ENCODE results near the gene WDPCP.
A peak's percentile ranks its signal among the peaks of the same experiment; 100 is the strongest.
"Not testable (repeated sequence)": the region's sequence is repeated elsewhere in the genome, so short reads cannot be mapped to it uniquely, and the experiment has no call there.

The WDPCP gene

DNA sequence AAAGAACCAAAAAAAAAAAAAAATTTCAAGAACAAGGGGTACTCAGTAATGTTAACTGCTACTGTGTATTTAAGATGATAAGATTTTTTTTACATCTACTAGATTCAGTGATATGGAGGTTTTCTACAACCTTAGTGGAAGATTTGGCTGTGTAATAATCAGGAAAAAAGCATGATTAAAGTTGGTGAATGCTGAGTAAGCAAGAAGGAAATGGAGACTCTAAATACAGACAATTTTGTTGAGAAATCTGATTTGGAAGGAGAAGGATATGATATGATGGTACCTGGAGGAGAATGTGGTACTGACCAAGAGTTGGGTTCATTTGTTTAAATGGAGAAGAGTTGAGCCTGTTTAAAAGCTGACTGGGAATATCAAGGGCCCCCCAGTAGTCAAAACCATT is 125.1 kb downstream of the WDPCP start:
- no peak for DNase-seq (ENCODE audit: low spot score)

DNA sequence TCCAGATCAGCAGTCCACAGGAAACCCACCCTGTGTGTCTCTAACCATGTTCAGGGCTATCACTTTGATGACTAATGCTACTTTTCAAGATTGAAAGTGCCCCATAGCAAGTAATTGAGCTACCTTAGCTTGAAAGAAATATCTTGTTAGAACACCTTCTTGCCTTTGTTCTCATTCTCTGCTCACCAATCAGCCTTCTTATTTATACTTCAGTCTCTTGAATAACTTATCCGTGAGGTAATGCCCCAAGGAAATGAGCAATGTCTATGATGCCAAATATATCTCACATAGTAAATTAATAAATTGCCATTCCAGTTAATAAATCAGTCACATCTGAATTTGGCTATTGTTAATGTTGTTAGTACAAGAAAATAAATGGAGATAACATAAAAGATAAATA is 141.6 kb downstream of the WDPCP start:
- DNase-seq (ENCODE audit: low spot score), result no peak

DNA sequence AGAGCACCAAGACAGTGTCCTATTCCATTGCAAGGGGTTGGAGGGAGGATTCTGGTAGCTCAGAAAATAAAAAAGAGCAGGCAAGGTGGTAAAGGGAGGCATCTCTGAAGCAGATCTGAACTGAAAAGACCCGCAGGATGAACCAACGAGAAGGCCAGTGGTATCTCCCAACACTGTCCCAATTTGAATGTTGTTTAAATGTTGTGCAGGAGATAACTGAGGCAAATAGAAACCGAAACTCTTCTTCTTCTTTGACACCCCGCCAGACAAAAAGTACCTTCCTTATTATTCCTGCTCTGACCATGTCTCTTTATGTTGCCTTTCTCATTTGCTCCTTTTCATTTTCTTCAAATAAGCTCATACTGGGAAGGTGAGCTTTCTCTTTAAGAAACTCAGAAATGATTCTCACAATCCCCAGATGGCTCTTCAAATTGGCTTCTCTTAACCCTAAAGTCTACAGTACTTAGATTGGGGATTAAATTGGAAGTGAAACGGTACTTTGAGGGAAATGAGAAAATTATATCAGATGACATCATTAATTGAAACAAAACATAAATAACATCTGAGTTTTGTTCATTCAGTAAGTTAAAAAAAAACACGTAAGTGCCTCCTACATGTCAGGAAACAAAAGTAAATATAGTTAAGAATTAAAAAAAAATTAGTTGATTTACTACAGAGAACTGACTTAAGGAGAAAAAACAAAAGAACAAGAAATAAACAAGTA is 143.6 kb downstream of the WDPCP start:
- DNase-seq (ENCODE audit: low spot score), result no peak

DNA sequence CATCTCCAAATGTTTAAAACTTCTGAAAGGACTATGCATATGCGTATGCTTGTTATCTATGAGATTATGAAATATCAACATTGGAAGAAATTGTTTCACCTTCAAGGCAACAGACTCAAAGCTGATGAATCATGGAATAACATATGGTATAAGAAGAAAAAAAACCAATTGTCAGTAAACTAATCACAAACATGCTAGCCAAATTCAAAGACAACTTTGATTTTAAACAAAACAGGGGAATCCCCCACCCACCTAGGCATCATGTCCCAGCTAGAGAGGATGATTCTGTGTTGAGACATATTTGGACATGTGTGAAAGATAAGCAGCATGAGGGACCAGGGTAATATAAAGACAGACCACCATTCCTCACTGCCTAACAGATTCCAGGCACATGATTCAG is 147.7 kb downstream of the WDPCP start:
- no peak for DNase-seq (ENCODE audit: low spot score)

DNA sequence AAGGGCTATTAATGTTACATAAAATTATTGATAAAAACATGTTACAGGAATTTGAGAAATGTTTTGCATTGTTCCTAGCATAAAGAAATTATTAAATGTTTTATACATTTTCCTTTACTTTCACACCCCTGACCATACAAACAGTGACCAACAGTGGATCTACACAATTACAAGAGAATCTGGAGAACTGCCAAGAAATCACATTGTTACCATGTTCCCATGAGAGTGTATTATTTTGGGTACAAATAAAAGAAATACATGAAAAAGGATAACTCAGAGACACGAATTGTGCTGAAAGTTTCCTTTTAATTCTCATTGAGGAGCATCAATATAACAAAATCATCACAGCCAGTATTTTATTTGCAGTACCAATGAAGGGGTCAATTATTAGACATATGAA is 150.1 kb downstream of the WDPCP start:
- no peak for DNase-seq (ENCODE audit: low spot score)

DNA sequence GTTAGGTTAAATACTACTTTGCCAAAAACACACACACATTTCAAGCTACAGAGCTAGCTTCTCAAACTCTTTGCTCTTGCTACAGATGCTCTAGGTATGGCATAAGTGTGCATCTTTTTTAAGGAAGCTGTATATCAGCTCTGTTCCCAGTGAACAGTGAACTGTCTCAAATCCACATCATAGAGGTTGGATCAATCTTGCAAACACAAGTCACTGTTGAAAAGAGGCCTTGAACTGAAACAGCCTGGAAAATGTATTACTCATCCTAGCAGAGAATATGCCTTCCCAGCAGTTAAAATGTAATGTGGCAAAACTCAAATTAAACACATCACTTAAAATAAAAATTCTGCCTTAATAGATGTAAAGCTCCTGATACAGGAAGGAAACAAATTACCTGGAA is 151.8 kb downstream of the WDPCP start:
- DNase-seq (ENCODE audit: low spot score), result no peak

DNA sequence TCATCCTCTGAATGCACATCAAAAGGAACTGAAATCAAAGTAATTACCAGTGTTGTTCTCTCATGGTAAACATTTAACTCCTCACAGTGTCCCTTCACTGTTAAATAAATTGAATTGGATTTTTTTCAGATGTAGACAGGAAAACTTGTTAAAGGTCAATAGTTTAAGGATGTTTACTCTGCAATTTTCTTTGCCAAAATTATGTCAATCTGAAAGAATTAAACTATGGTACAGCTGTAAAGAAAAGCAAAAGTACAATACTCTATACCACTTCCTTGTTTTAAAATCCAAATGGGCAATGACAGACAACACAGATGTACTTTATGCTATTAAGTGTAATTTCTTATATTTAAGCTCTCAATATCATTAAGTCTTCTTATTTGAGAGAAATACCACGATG is 153.2 kb downstream of the WDPCP start:
- DNase-seq (ENCODE audit: low spot score), result no peak

DNA sequence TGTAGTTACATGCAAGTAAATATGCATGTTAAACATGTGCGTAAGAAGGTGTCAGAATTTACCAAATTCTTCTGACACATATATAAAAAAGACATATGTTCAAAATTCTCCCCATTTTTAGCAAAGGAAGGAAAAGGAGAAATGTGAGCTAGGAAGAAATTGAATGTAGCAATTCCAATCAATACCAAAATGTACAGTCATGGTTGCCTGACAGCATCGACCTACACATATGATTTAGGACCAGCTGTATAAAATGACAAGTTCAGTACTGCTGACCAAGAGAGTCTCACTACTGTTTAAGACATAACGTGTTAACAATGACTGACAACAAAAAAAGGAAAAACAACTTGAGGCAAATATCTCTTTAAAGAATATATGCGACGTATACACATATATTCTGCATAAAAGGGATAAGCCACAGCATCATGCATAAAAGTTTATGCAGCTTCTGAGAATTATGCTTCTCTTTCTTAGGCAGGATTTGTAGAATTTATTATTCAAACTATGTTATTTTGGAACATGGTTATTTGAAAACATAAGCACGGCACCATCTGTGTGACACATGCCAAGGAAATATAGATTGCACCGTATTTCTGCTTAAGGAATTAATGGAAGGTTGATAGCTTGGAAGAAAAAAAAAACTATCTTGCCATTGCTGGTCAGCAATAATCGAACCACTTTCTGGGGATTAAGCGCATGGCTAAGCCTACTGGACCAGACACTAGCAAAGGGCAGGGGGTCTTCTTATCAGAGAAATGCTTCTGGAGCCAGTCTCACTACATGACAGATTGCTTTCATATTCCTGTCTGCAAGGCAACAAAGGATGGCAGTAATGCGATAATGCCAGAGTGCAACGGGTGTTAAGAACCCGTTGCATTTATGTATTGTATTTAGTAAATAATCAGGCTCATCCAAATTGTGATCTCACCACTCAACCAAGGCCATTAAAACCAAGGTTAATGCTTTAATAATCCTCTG is 154.0 kb downstream of the WDPCP start:
- DNase-seq (ENCODE audit: low spot score), result no peak

DNA sequence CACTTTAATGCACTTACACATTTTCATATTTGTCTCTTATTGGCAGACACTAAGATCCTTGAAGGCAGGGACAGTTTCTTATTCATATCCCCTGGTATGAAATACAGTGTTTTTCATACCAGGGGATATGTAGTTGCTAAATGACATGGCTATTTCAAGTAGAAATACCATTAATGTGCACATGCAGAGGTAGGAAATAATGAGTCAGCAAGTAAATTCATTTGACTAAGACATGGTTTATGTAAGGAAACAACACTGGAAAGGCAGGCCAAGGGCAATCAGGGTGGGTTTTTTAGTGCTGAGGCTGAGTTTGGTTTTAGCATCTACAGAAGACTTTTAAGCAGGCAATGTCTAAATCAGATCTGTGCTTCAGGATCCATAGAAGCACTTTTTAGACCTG is 155.9 kb downstream of the WDPCP start:
- DNase-seq (ENCODE audit: low spot score), result no peak

DNA sequence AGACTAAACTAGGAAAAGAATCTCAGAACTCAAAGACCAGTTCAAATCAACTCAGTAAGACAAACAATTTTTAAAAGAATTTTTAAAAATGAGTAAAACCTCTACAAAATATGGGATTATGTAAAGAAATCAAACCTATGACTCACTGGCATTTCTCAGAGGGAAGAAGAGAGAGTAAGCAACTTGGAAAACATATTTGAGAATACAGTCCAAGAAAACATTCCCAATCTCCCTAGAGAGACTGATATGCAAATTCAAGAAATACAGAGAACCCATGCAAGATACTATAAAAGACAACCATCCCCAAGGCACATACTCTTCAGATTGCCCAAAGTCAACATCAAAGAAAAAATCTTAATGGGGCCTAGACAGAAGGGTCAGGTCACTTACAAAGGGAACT is 162.7 kb downstream of the WDPCP start:
- peak; percentile 45 for DNase-seq (ENCODE audit: low spot score)

DNA sequence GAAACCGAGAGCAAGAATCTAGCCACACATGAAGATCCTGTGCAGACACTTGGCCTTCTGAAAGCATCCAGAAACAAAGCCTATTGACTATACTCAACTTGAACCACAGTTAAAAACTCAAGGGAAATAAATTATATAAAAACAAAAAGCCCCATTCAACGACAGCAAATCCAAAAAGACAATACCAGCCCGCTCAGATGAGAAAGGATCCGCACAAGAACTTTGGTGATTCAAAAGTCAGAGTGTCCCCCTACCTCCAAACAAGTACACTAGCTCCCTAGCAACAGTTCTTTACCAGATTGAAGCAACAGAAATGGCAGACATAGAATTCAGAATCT is 163.2 kb downstream of the WDPCP start:
- DNase-seq (ENCODE audit: low spot score), result no peak

DNA sequence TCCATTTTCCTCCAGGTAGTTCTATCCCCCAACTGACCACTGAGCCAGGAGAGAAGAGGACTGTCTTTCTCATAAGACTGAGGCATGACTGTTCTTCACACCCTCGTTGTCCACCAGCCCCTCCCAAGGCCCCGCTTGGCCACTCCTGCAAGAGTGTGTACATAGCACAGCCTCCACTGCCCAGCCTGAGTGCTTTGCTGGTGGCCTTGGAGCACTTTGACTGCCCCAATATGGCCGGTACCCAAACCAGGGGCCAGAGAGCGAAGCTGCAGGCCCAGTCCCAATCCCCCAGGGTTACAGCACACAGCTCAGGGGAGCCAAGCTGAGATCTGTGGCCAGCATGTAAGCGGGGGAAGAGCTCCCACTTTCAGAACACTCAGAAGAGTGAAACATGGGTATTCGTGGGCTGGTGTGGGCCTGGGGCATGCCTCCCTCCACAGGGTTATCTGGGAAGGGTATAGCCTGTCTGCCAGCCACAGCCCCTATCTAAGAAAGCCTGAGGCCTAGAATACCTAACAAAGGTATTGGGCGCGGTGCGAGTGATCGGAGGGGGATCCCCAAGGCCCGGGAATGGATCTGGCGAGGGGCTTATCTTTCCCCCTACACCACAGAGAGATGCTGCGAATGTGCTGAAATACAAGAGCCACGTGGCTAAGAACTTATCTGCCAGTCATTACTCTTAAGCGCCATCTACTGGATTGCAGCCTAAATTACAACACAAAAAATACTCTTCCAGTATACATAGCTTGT is 163.8 kb downstream of the WDPCP start:
- peak; percentile 9 for DNase-seq (ENCODE audit: low spot score)

DNA sequence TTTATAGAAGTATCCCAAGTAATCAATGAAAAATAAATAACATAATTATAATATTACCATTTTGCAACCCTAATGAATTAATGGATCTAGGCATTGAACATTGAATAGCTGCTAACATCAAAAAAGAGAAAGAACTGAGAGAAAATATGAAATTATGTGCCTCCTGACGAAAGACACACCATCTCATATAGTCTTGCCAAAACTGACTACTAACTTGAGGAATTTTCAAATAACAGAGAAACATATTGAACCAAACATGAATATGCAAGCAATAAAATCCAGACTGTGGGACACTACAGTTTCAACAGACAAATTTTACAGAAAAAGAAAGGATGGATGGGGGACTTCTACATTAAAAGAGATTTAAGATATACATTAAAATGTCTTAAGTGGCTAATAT is 165.7 kb downstream of the WDPCP start:
- DNase-seq (ENCODE audit: low spot score), result peak; percentile 22

DNA sequence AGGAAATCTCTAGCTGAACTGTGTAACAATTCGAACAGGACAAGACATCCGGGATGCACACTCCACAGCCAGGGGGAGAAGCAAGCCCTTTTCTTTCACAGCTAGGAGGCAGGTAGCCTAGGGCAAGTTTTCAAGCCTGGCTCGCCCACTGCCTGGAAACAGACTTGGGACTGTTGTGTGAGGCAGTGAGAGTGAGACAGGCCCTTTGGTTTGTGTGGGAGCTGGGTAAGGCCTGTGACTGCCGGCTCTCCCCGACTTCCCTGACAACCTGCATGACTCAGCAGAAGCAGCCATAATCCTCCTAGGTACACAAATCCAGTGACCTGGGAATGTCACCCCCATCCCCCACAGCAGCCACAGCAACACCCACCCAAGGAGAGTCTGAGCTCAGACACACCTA is 179.7 kb downstream of the WDPCP start:
- DNase-seq (ENCODE audit: low spot score), result no peak

DNA sequence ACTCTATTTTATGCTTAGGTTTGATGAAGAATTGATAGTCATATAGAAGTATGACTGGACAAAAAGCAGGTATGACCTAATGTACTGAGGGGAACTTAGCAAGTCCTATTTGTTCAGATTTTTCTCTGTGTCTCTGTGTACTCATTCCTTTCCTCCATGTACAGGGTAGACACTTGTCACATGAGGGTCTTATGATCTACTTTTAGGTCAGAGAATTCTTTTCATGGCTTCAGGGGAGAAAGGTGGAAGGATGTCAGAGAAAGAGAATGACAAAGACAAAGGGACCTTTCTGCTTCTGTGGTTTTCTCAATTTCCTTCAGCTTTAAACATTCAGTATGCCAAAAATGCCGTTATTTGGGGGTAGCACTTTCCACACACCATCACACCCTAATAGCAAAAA is 181.6 kb downstream of the WDPCP start:
- DNase-seq (ENCODE audit: low spot score), result no peak

DNA sequence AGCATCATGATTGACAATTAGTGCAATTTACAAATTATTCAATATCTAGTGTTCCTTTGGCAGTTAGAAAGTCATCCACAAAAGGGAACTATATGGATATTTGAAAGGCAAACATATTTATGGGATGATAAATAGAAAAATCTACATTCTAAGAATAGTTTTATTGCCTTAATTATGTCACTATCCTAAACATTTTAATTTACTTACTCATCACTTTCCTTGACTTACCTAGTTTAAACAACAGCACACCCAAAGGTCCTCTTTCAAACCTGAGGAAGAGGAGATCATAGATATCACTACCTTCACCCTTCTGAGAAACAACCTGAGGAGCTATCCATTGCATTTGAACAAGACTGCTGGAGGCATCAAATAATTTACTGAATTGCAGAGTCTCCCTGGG is 184.5 kb downstream of the WDPCP start:
- DNase-seq (ENCODE audit: low spot score), result no peak

DNA sequence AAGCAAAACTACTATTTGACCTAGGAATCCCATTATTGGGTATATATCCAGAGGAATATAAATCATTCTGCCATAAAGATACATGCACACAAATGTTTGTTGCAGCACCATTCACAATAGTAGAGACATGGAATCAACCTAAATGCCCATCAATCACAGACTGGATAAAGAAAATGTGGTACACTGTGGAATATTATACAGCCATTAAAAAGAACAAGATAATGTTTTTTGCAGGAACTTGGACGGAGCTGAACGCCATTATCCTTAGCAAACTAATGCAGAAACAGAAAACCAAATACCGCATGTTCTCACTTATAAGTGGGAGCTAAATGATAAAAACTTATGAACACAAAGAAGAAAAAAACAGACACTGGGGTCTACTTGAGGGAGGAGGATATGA is 185.4 kb downstream of the WDPCP start:
- DNase-seq (ENCODE audit: low spot score), result not testable (repeated sequence)

DNA sequence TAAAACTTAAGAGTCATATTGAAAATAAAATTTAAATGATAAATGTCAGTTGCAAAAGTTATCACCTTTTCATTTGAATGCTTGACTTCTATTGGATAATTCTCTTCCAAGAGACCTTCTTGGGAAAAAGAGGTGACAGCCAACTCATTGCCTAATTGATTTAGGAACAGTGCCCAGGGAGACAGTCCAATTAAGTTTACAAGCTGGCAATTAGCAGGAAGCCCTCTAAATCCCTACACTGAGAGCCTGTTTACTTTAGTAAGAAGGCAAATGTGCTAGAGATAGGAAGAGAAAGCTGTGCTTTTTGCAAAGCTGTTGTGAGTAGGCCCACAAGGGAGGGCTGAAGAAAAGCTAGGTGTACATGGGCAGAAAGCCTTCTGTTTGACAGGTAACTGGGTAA is 189.1 kb downstream of the WDPCP start:
- no peak for DNase-seq (ENCODE audit: low spot score)

DNA sequence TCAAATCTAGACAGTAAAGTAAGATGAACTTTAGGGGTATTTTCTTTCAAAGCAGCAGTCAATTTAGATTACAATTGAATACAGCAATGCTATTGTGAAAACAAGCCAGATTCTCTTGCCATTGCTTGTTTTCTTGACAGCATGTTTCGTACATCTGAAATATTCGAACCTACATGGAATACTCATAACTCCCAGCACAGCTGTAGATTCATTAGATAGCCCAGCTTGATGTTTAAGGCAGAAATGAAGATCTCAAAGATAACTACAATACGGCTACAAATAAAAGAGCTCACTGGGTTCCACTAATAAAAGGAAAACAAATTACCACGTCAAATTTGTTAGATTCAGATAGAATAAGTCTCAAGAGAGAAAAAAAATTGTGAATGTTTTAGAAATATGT is 208.8 kb downstream of the WDPCP start:
- DNase-seq (ENCODE audit: low spot score), result no peak

DNA sequence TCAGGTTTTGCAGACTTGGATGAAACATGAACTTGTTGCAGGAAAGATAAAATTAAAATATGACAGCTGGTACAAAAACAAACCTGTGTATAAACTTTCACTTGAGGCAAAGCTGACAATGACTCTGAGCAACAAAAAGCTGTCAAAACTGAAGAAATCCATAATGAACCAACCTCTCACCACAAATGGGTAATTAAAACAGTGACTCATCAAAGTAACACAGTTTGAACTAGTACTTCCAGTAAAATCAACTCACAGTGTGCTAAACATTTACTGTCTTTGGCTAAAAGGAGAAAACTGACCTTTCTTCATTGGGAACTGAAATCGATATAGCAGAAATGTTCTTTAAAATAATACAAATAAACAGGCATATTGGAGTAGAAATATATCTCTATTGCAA is 209.7 kb downstream of the WDPCP start:
- DNase-seq (ENCODE audit: low spot score), result no peak

DNA sequence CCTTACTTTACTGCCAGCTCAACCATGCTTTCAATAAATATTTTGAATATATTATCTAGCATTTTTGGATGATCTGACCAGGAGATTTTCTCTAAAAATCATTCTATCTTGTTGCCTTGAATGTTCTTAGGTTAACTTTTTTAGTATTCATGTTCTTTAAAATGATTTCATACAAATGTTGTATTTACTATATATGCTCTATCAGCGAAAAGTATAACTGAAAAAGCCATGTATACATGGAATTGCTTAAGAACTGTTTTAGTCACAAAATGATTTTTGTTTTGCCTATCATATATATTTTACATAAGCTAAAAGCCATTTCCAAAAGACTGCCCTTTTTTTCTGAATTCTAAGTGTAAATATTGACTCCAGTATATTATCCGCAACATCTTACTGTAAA is 213.9 kb downstream of the WDPCP start:
- DNase-seq (ENCODE audit: low spot score), result no peak

DNA sequence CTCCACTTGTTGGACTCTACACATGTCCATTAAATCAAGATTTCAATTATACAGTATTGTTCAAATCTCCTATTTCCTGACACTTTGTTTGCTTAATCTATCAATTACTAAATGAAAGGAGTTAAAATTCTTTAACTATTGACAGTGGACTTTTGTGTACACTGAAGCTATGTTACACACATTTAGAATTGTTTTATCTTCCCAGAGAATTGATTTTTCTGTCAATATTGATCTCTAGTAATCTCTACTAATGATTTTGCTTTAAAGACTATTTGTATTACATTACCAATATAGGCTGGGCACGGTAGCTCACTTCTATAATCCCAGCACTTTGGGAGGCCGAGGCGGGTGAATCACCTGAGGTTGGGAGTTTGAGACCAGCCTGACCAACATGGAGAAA is 215.7 kb downstream of the WDPCP start:
- DNase-seq (ENCODE audit: low spot score), result no peak

DNA sequence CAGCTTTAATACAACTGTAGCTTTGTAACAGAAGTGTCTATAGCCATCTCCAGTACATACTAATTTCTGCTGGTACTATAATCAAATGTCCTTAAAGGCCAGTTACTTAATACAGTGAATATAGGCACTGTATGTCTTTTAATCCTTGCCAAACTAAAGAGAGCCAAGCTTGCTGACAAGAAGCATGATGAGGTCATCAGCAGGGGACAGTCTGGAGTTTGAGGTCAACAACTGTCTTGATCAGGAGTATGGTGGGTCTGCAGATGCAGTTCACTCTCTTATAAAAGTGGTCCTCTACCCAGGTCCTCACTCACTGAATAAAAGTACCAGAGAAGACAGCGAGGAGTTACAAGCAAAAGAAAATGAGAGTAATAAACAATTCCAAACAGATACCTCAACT is 219.1 kb downstream of the WDPCP start:
- no peak for DNase-seq (ENCODE audit: low spot score)
